Adrenal gland (tissue), 12 donors: ENCODE data around the gene KLHL3. TPM values are rescaled to one million over a fixed set of nuclear protein-coding genes. Genes with fewer than 3 reads are reported as not detected.

Experiments
- DNase-seq, 7 donors: peaks; one replicate each; pipeline ENCODE4 v3.0.0-alpha.2; 2019 to 2020
- H3K27ac ChIP-seq, 5 donors: fragments of 200-600 bp; sonication (generic) in 4 of 5; 1 replicate in 3 of 5; 2 replicates in 2 of 5; pipeline versions ENCODE4 v1.5.1 to v1.8.0; 2016 to 2020; ENCODE audit warnings: mild to moderate bottlenecking in 1 of 5
- H3K27me3 ChIP-seq: fragments of 200-600 bp; 2 replicates; pipeline ENCODE4 v1.8.0; 2021
- H3K36me3 ChIP-seq, 2 donors: fragments of 200-600 bp; replicated peaks in 1 of 2; 1 replicate in 1 of 2; 2 replicates in 1 of 2; pipeline versions ENCODE4 v1.5.1 to v1.8.0; 2018 to 2022
- H3K4me1 ChIP-seq, 2 donors: fragments of 200-600 bp; replicated peaks in 1 of 2; 1 replicate in 1 of 2; 2 replicates in 1 of 2; pipeline versions ENCODE4 v1.5.1 to v1.8.0; 2018 to 2021
- H3K4me3 ChIP-seq, 4 donors: fragments of 200-600 bp; sonication (generic) in 3 of 4; one replicate each; pipeline ENCODE4 v1.5.1; 2016 to 2018
- H3K9me3 ChIP-seq, 3 donors: fragments of 200-600 bp; sonication (generic) in 1 of 3; replicated peaks in 1 of 3; 1 replicate in 2 of 3; 2 replicates in 1 of 3; pipeline versions ENCODE4 v1.5.1 to v1.8.0; 2016 to 2021
- CTCF ChIP-seq, 6 experiments: fragments of 450-650 bp in 4 of 6; fragments of 200-600 bp in 2 of 6; sonication (generic) in 1 of 6; IDR thresholded peaks; 1 replicate in 5 of 6; 2 replicates in 1 of 6; pipeline versions ENCODE4 v1.5.1 to v1.8.0; 2016 to 2021; ENCODE audit warnings: antibody characterized with exemption in 6 of 6, mild to moderate bottlenecking in 2 of 6, moderate library complexity in 1 of 6
- POLR2A ChIP-seq, 2 donors: fragments of 450-650 bp; IDR thresholded peaks; one replicate each; pipeline ENCODE4 v1.6.1; 2017; ENCODE audit warnings: antibody characterized with exemption in 2 of 2, mild to moderate bottlenecking in 2 of 2, moderate library complexity in 1 of 2
- WGBS, 4 donors: extraction: QIAGEN DNeasy Blood & Tissue Kit in 2 of 4; methylation state at CpG; one replicate each; pipeline versions ENCODE4 v1.1.5 to v1.1.7; 2013 to 2017; 5-methylcytosine and 5-hydroxymethylcytosine counted together
- intact Hi-C, 2 donors: fragments of 100-400 bp; cut with DNase I; formaldehyde crosslinking; loops; one replicate each; pipeline versions ENCODE4 v1.14.1 to v1.15.0; 2022 to 2023
- polyA plus RNA-seq, 3 donors: library from polyadenylated mRNA; stranded (reverse); fragments of 200-250 nt in 2 of 3; fragments of 350-450 nt in 1 of 3; fragmentation: Illumina TruSeq in 1 of 3; extraction: RNeasy Lipid Tissue Mini Kit (QIAGEN cat#74804) in 1 of 3; gene quantifications; one replicate each; pipeline ENCODE4 v1.2.3, GENCODE V29; 2013 to 2014
- total RNA-seq, 9 donors: library from RNA; depleted of rRNA in 4 of 9; stranded (reverse); fragments of >200 nt in 4 of 9; fragments of 120-200 nt in 1 of 9; fragmentation: NEBNext Ultra II Directional in 1 of 9; extraction: Animal tissue kit (Norgen Biotek cat#: 25700) in 1 of 9; gene quantifications; one replicate each; pipeline versions ENCODE4 v1.1.0 to v1.2.4, GENCODE V29; 2013 to 2023
- donor health status: healthy with polysubstance abuse.
- donor health status: Bipolar disorder and iron deficiency.
- donor health status: DM: yes; HTN: yes; CAD: no.
- donor health status: DM: no; HTN: no; CAD: no.
- donor health status: DM: no; HTN: no; CAD: no.
- donor health status: DM: yes; HTN: yes; CAD: no.

The KLHL3 gene
- total and polyA plus RNA-seq, 12 donors = 3.1 to 28.6 (median 13.4) TPM

- WGBS, 4 donors = 89 to 95% (median 90%) methylated on average over 6 of the region's 6 CpGs
- TF ChIP-seq CTCF (IDR thresholded peaks at IDR 0.05) (no peak), POLR2A (IDR thresholded peaks at IDR 0.05) (no peak)
- Histone ChIP-seq H3K4me1 (no peaks in the 10 kb centered on the region), H3K36me3 (no peaks in the 10 kb centered on the region), H3K9me3 (no peaks in the 10 kb centered on the region), H3K27ac (no peak overlapping the region), H3K4me3 (no peak overlapping the region), H3K27me3 (no peaks in the 10 kb centered on the region)
- DNase-seq = no peak
- intact Hi-C loops = no loop called here
Measured at GRCh38 chr5:137603356-137603755, 132.5 kb downstream of the KLHL3 start.

GRCh38 chr5:137602721-137603273 is 133.1 kb downstream of the KLHL3 start:
- Histone ChIP-seq H3K27me3 (no peaks in the 10 kb centered on the region), H3K4me3 (no peak overlapping the region), H3K4me1 (no peaks in the 10 kb centered on the region), H3K36me3 (no peaks in the 10 kb centered on the region), H3K27ac (no peak overlapping the region), H3K9me3 (no peaks in the 10 kb centered on the region)
- intact Hi-C loops = no loop called here
- 85 to 100% (median 95%) methylated on average over 3 of the region's 3 CpGs for WGBS, 4 donors
- DNase-seq = no peak
- TF ChIP-seq CTCF (IDR thresholded peaks at IDR 0.05) (no peak), POLR2A (IDR thresholded peaks at IDR 0.05) (no peak)

- intact Hi-C loops = no loop called here
Measured at GRCh38 chr5:137600721-137601360, 135.0 kb downstream of the KLHL3 start.

GRCh38 chr5:137599457-137599856 is 136.4 kb downstream of the KLHL3 start:
- Histone ChIP-seq H3K27ac (no peak overlapping the region), H3K27me3 (no peaks in the 10 kb centered on the region), H3K9me3 (no peaks in the 10 kb centered on the region), H3K4me1 (no peaks in the 10 kb centered on the region), H3K4me3 (no peak overlapping the region), H3K36me3 (no peaks in the 10 kb centered on the region)
- intact Hi-C loops = no loop called here
- DNase-seq = no peak
- whole genome bisulfite sequencing, 4 donors = 70 to 92% (median 83%) methylated on average over 6 of the region's 6 CpGs
- no peak for TF ChIP-seq POLR2A (IDR thresholded peaks at IDR 0.05)
- no peak for TF ChIP-seq CTCF (IDR thresholded peaks at IDR 0.05)

More at GRCh38 chr5:137600721-137601360, 135.0 kb downstream of the KLHL3 start:
- H3K36me3 ChIP-seq = no peaks in the 10 kb centered on the region
- no peak overlapping the region for H3K4me3 ChIP-seq
- H3K4me1 ChIP-seq = no peaks in the 10 kb centered on the region
- no peak overlapping the region for H3K27ac ChIP-seq
- WGBS, 4 donors = 84 to 87% (median 84%) methylated on average over 6 of the region's 6 CpGs
- no peak for DNase-seq
- no peaks in the 10 kb centered on the region for H3K9me3 ChIP-seq
- no peaks in the 10 kb centered on the region for H3K27me3 ChIP-seq
- no peak for TF ChIP-seq CTCF (IDR thresholded peaks at IDR 0.05)
- no peak for TF ChIP-seq POLR2A (IDR thresholded peaks at IDR 0.05)
